K562 (cell line): ENCODE measurements around the gene SAE1. TPM values are rescaled to one million over a fixed set of nuclear protein-coding genes. Genes with fewer than 3 reads are reported as not detected.
A peak's percentile ranks its signal among the peaks of the same experiment; 100 is the strongest.

Experiments
- ATAC-seq: fragments of 200-7000 bp; cut with Tn5 transposase; 3 replicates; pipeline ENCODE4 v1.9.1; 2020; ENCODE audit warnings: moderate library complexity
- BruUV-seq: library from RNA; stranded (reverse); fragments of 400-500 nt; replicated peaks from 2 replicates; lab custom pipeline; 2021; lab: Mats Ljungman, UMichigan
- CTCF ChIA-PET: fragments of 300-600 bp; formaldehyde crosslinking; extraction: SDS; loops from one replicate; lab custom pipeline; 2021; ENCODE audit warnings: low intra/inter-chr PET ratio; lab: Yijun Ruan, JAX
- POLR2A ChIA-PET: fragments of 300-600, 350-650 bp; sonication (Branson Sonifier 250); formaldehyde crosslinking; extraction: SDS; loops from one replicate; lab custom pipeline; 2021; ENCODE audit warnings: antibody characterized with exemption, inconsistent platforms; lab: Yijun Ruan, JAX
- DNase-seq, 4 experiments: peaks; one replicate each; pipeline versions ENCODE4 v3.0.0 to v3.0.0-alpha.2; 2011 to 2018; ENCODE audit warnings: low spot score in 3 of 4, mixed read lengths in 3 of 4; ENCODE audit errors: extremely low read depth in 1 of 4
- FAIRE-seq: peaks from 2 replicates; lab custom pipeline; 2011; peaks lifted over from hg19 to GRCh38; lab: Jason Lieb, UNC
- H2AFZ ChIP-seq: 2 replicates; pipeline ENCODE4 v1.6.0; 2011; ENCODE audit warnings: low read depth, low read length, control low read depth, inconsistent platforms
- H3K27ac ChIP-seq: fragments of 200-600 bp; 3 replicates; pipeline ENCODE4 v1.8.0; 2011; ENCODE audit warnings: low read depth, mild to moderate bottlenecking, control low read depth, inconsistent platforms, low read length, moderate library complexity, mixed read lengths; ENCODE audit errors: extremely low read depth
- H3K27me3 ChIP-seq, 2 experiments: fragments of 300-600 bp in 1 of 2; 2 replicates in 1 of 2; 3 replicates in 1 of 2; pipeline versions ENCODE4 v1.6.0 to v1.8.0; 2011; ENCODE audit warnings: inconsistent platforms in 2 of 2, low read length in 2 of 2, mild to moderate bottlenecking in 1 of 2, mixed read lengths in 1 of 2, moderate library complexity in 1 of 2; ENCODE audit not compliant: control insufficient read depth in 2 of 2, insufficient read depth in 2 of 2
- H3K36me3 ChIP-seq: fragments of 300-600 bp; 3 replicates; pipeline ENCODE4 v1.8.0; 2011; ENCODE audit warnings: mild to moderate bottlenecking, low read length, inconsistent platforms; ENCODE audit not compliant: control insufficient read depth, insufficient read depth
- H3K4me1 ChIP-seq, 2 experiments: fragments of 200-600 bp in 1 of 2; replicated peaks in 1 of 2; 2 replicates in 1 of 2; 3 replicates in 1 of 2; pipeline versions ENCODE4 v1.5.1 to v1.8.0; 2011; ENCODE audit warnings: inconsistent platforms in 2 of 2, low read length in 2 of 2, mild to moderate bottlenecking in 1 of 2, mixed read lengths in 1 of 2, moderate library complexity in 1 of 2; ENCODE audit not compliant: control insufficient read depth in 2 of 2, insufficient read depth in 2 of 2
- H3K4me2 ChIP-seq: 2 replicates; pipeline ENCODE4 v1.6.1; 2011; ENCODE audit warnings: low read length, control low read depth, inconsistent platforms, mixed read lengths; ENCODE audit not compliant: insufficient read depth
- H3K4me3 ChIP-seq: fragments of 200-600 bp; sonication (generic), shearing (Covaris generic); 2 replicates; pipeline ENCODE4 v1.5.1; 2016; ENCODE audit warnings: control low read depth, inconsistent platforms
- H3K79me2 ChIP-seq: fragments of 200-600 bp; 3 replicates; pipeline ENCODE4 v1.8.0; 2011; ENCODE audit warnings: low read length, inconsistent platforms; ENCODE audit not compliant: control insufficient read depth, insufficient read depth
- H3K9ac ChIP-seq, 2 experiments: 2 replicates each; pipeline versions ENCODE4 v1.6.0 to v1.6.1; 2011; ENCODE audit warnings: low read depth in 2 of 2, low read length in 2 of 2, control low read depth in 1 of 2, inconsistent platforms in 1 of 2, mild to moderate bottlenecking in 1 of 2, mixed read lengths in 1 of 2; ENCODE audit not compliant: insufficient read depth in 1 of 2
- H3K9me1 ChIP-seq: one replicate; pipeline ENCODE4 v1.6.0; 2011; ENCODE audit warnings: inconsistent platforms, mild to moderate bottlenecking, low read length, moderate library complexity; ENCODE audit not compliant: control insufficient read depth, insufficient read depth
- H3K9me3 ChIP-seq: replicated peaks from 2 replicates; pipeline ENCODE4 v1.5.1; 2011; ENCODE audit warnings: low read depth, low read length, inconsistent platforms; ENCODE audit not compliant: control insufficient read depth, insufficient read depth
- H4K20me1 ChIP-seq: replicated peaks from 2 replicates; pipeline ENCODE4 v1.6.1; 2011; ENCODE audit warnings: low read length, inconsistent platforms, mixed read lengths; ENCODE audit not compliant: control insufficient read depth, insufficient read depth
- C11orf30 ChIP-seq: fragments of 450-650 bp; IDR thresholded peaks from 2 replicates; pipeline ENCODE4 v1.6.1; 2016; ENCODE audit warnings: low read depth, mild to moderate bottlenecking
- ETS2 ChIP-seq: IDR thresholded peaks from 2 replicates; pipeline ENCODE4 v1.6.1; 2016; ENCODE audit warnings: borderline replicate concordance, missing genetic modification characterization, mild to moderate bottlenecking, moderate library complexity, missing compliant biosample characterization; ENCODE audit not compliant: poor library complexity, severe bottlenecking
- NR4A1 ChIP-seq, 2 experiments: fragments of 250-450 bp in 1 of 2; fragments of 450-650 bp in 1 of 2; sonication (Bioruptor Pico) in 1 of 2; IDR thresholded peaks; 2 replicates each; pipeline versions ENCODE4 v1.4.0 to v1.6.1; 2016 to 2020; ENCODE audit warnings: mild to moderate bottlenecking in 2 of 2, missing compliant biosample characterization in 1 of 2, missing genetic modification characterization in 1 of 2, moderate library complexity in 1 of 2
- PHTF2 ChIP-seq: fragments of 250-450 bp; sonication (Bioruptor Pico); IDR thresholded peaks from 2 replicates; pipeline ENCODE4 v1.5.0; 2021; ENCODE audit warnings: mild to moderate bottlenecking
- RBM17 ChIP-seq: fragments of 200-400 bp; formaldehyde crosslinking; IDR thresholded peaks from 2 replicates; pipeline ENCODE4 v1.6.1; 2017; ENCODE audit warnings: low read depth, mild to moderate bottlenecking, low read length, borderline replicate concordance
- SRSF3 ChIP-seq: fragments of 200-400 bp; formaldehyde crosslinking; IDR thresholded peaks from 2 replicates; pipeline ENCODE4 v1.6.1; 2016; ENCODE audit warnings: mild to moderate bottlenecking, low read length, moderate library complexity; ENCODE audit not compliant: insufficient read depth
- ZNF311 ChIP-seq: fragments of 250-450 bp; sonication (Bioruptor Pico); IDR thresholded peaks from 2 replicates; pipeline ENCODE4 v1.4.0; 2020; ENCODE audit warnings: mild to moderate bottlenecking, moderate library complexity
- ZNF551 ChIP-seq: fragments of 250-450 bp; sonication (Bioruptor Pico); IDR thresholded peaks from 2 replicates; pipeline ENCODE4 v1.5.0; 2021; ENCODE audit warnings: mild to moderate bottlenecking, moderate library complexity
- WGBS: fragments of 100-300 bp; shearing (Covaris generic); methylation state at CpG from one replicate; pipeline ENCODE4 v1.1.6; 2016; ENCODE audit warnings: low coverage, mixed read lengths; ENCODE audit not compliant: insufficient coverage; ENCODE audit errors: missing lambda C conversion rate; 5-methylcytosine and 5-hydroxymethylcytosine counted together
- in situ Hi-C: fragments of 300-500 bp; cut with MboI; formaldehyde crosslinking; loops from 4 replicates; pipeline ENCODE4 v1.15.0; 2018; ENCODE audit warnings: inconsistent platforms, mixed read lengths
- intact Hi-C: fragments of 100-400 bp; cut with micrococcal nuclease; formaldehyde crosslinking; loops from 2 replicates; pipeline ENCODE4 v1.14.2; 2022
- polyA plus RNA-seq, 8 experiments: library from polyadenylated mRNA; depleted of rRNA in 4 of 8; stranded (reverse) in 5 of 8; unstranded in 3 of 8; fragments of >200 nt; fragmentation: Nextera tagmentation in 2 of 8; fragmentation: Illumina TruSeq in 1 of 8; extraction: Ambion mirVana in 2 of 8; extraction: Trizol in 1 of 8; gene quantifications; 2 replicates each; pipeline versions ENCODE4 v1.2.1 to v1.2.3, GENCODE V29; 2011 to 2014; ENCODE audit warnings: inconsistent platforms in 1 of 8, missing spikeins in 1 of 8
- total RNA-seq, 7 experiments: library from RNA; depleted of rRNA in 6 of 7; stranded (reverse); fragments of >200 nt in 6 of 7; fragmentation: Illumina TruSeq in 2 of 7; extraction: Trizol in 2 of 7; gene quantifications; 2 replicates each; pipeline versions ENCODE4 v1.2.1 to v1.2.3, GENCODE V29; 2011 to 2021; ENCODE audit warnings: low replicate concordance in 1 of 7

Gene SAE1
- total and polyA plus RNA-seq, 9 of the 15 experiments (the other 6 are each of a cell fraction or from before 2014, with no cell fraction given), result 82.8 to 299 (median 217) TPM

GRCh38 chr19:47221890-47222289, 91.3 kb downstream of the SAE1 start:
- ChIA-PET CTCF (no interaction called here), POLR2A (interaction anchor here (0.5 to 8.2 kb wide), 4 partner anchors 8 to 437 kb away, joined by 3 to 171 read pairs (median 3); no protein-coding TSS in a partner anchor)
- Histone ChIP-seq H3K9ac (peak overlapping the region in 1 of 2 experiments; percentile 41; a peak in 2 of 4 replicates), H2AFZ (no peak overlapping the region), H3K4me3 (no peak overlapping the region), H3K9me3 (no peaks in the 10 kb centered on the region), H3K36me3 (peaks cover 28% of the 10 kb centered on the region; the same call in 2 of the 3 replicates), H3K4me2 (no peak overlapping the region), H3K79me2 (peaks cover 24% of the 10 kb centered on the region), H3K4me1 (peaks cover 6 to 28% of the 10 kb centered on the region in 2 experiments), H3K27ac (no peak overlapping the region), H3K27me3 (no peaks in the 10 kb centered on the region), H3K9me1 (no peaks in the 10 kb centered on the region), H4K20me1 (no peaks in the 10 kb centered on the region)
- no peak for ATAC-seq
- WGBS, result 95% methylated on average over 10 of the region's 11 CpGs
- intact Hi-C loops, result no loop called here
- no peak for FAIRE-seq
- TF ChIP-seq NR4A1 (CRISPR knock-in tag; IDR thresholded peaks at IDR 0.05) (no peak), NR4A1 (tag; IDR thresholded peaks at IDR 0.05) (no peak), PHTF2 (CRISPR knock-in tag) (no peak), ETS2 (tag) (no peak), RBM17 (no peak), ZNF311 (no peak), ZNF551 (CRISPR knock-in tag) (no peak), SRSF3 (no peak), C11orf30 (no peak)
- in situ Hi-C loops, result no loop called here
- BruUV-seq, result no TSS peak
- DNase-seq, result peak in 1 of 4 experiments; percentile 15
